Epithelial cell of esophagus (primary cell): ENCODE data around the gene SLCO2B1.

Source experiments
- DNase-seq: peaks from one replicate; pipeline ENCODE4 v3.0.0; 2010; ENCODE audit warnings: low read depth
- H3K4me3 ChIP-seq: 2 replicates; pipeline ENCODE4 v1.5.1; 2011; ENCODE audit warnings: mild to moderate bottlenecking, low read length, control low read depth
- TF ChIP-seq, protein P1 (sequence below): IDR thresholded peaks from 2 replicates; pipeline ENCODE4 v1.5.1; 2011; ENCODE audit warnings: low read depth, mild to moderate bottlenecking, low read length, control low read depth, inconsistent platforms; ENCODE audit not compliant: insufficient read depth; ENCODE audit errors: missing control alignments

The SLCO2B1 gene

DNA sequence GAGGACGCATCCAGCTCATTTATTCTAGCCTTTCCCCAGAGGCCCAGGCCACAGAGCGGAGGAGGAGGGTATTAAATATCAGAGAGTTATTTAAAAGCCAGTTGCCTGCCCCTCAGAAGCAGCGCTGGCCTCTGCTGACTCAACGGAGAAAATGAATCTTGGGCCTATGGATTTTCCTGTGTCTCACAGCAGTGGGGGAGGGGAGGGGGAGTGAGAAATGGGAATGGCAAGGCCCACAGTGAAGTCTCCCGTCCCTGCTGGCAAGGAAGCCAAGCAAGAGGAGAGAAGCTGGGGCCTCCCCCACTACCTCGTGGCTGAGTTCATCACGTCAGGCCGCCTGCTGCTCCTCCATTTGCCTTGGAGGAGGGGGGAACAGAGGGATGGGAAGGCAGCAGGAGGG, 85.2 kb downstream of the SLCO2B1 start:
- TF ChIP-seq, protein P1, sequence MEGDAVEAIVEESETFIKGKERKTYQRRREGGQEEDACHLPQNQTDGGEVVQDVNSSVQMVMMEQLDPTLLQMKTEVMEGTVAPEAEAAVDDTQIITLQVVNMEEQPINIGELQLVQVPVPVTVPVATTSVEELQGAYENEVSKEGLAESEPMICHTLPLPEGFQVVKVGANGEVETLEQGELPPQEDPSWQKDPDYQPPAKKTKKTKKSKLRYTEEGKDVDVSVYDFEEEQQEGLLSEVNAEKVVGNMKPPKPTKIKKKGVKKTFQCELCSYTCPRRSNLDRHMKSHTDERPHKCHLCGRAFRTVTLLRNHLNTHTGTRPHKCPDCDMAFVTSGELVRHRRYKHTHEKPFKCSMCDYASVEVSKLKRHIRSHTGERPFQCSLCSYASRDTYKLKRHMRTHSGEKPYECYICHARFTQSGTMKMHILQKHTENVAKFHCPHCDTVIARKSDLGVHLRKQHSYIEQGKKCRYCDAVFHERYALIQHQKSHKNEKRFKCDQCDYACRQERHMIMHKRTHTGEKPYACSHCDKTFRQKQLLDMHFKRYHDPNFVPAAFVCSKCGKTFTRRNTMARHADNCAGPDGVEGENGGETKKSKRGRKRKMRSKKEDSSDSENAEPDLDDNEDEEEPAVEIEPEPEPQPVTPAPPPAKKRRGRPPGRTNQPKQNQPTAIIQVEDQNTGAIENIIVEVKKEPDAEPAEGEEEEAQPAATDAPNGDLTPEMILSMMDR = no peak
- DNase-seq = no peak
- H3K4me3 ChIP-seq = no peak overlapping the region

DNA sequence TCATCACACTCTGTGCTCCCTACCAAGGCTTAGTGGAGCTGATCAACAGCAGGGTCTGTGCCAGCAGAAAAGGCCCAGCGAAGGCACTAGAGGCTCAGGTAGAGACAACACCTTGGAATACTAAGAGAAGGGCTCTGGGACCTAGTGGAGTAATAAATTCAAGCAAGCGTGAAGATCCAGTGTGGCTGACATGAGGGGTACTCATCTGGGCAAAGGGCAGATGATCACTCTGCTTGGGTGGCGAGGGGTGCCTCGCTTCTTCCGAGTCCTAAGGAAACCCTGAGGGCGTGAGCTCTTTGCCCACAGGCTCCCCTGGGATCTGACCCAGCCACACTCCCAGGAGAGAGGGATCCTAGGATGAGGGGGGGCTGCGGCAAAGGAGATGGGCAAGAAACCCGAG, 86.1 kb downstream of the SLCO2B1 start:
- TF ChIP-seq, protein P1 = no peak
- no peak for DNase-seq
- no peak overlapping the region for H3K4me3 ChIP-seq

DNA sequence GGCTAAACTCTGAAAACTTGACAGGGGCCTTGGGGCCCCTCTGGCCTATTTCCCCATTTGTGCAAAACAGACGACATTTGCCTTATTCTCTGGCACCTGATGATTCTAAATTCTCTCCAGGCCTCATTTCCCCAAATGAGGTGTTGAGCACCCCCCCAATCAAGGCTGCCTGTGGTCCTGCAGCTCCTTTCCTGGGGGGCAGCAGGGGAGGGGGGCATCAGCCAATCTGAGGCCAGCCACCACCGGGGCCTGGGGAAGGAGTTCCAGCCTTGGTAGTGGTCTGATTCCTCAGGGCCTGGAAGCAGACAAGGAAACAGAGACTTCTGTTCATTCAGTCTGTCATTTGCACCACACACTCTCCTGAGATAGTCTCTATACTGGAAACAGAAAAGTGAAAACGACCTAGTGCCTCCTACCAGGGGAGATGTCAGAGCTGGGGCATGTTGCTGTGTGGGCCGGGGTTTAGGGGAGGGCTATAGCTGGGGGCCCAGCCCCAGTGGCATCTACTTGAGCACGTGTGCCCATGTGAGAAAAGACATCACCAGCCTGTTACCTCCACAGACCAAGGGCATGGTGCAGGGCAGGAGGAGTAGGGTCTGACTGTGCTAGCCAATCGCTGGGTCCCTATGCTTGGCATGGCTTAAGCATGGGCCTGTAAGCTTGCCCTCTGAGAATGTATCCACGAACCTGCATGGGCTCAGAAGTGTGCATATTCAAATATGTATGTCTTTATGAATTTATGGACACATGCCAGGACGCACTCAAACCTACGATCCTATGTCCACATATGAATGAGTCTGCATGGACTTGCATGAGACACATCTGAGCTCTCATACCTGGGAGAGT, 87.9 kb downstream of the SLCO2B1 start:
- DNase-seq = no peak
- TF ChIP-seq, protein P1 = no peak
- no peak overlapping the region for H3K4me3 ChIP-seq

DNA sequence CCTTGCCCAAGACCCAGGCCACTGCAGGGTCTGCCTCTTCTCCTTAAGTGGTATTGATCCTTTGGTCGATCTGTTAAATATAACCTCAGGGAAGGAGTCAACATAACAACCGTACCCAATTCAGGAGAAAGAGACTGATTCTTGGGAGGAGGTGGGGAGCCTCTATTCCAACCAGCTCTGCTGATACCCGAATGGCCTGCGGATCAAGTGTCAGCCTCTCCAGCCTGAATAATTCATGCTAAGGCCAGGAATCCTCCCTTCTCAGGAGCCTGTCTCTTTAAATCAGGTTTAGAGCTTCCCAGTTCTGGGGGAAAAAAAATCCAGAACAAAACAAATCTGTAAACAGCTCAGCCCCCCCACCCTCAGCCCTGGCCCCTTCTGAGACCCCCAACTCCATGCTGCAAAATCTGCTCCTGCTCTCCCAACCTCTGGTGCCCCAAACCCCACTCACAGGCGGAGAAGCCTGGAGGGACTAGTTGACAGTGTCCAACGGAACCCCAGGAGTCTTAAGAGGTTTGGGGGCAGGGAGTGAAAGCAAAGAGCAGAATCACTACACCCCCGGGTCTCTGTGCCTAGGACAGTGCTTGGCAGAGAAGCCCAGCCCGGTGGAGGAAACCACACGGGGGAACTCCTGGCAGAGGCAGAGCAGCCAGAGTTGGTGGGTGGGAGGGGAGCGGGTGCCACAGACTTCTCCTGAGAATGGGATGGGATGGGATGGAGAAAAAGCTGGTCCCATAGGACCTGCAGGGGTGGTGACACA, 88.8 kb downstream of the SLCO2B1 start:
- no peak overlapping the region for H3K4me3 ChIP-seq
- TF ChIP-seq, protein P1 = no peak
- no peak for DNase-seq

DNA sequence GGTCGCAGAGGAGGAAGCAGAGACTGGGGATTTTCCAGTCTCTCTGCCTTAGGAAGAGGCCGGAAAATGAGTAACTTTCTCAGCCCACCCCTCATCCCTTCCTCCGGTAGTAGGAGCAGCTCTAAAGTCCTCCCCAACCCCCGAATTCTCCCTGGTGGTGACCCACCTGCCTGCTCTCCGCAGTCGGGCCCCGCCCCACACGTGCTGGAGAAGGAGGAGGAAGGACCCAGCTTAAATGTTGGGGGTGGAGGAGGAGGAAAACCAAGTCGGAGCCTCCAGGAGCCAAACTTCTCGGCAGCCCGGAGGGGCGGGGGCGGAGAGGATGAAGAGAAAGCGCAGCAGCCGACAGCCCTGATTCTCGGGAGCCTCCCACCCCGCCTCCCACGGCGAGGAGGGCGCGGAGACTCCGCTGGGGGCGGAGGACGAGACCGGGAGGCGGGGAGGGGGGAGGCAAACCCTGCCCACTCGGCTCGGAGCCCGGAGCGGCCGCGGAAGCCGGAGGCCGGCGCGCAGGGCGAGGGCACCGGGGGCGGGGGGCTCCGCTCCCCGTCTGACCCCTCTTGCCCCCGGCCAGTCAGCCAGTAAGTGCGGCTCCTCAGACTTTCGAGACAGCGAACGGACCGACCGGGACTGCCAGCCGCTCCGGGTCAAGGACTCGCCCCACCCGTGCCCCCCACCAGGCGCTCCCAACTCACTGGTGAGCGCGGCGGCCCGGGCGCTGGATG, 89.6 kb downstream of the SLCO2B1 start, which contains the start of gene TPBGL:
Gene TPBGL, plus strand, starts transcription at position 464 of the 725 bp plus-strand sequence. CDS start 276 bp downstream, outside the sequence.
- TF ChIP-seq, protein P1 = no peak
- DNase-seq = no peak
- H3K4me3 ChIP-seq = no peak within 1 kb of the TSS

DNA sequence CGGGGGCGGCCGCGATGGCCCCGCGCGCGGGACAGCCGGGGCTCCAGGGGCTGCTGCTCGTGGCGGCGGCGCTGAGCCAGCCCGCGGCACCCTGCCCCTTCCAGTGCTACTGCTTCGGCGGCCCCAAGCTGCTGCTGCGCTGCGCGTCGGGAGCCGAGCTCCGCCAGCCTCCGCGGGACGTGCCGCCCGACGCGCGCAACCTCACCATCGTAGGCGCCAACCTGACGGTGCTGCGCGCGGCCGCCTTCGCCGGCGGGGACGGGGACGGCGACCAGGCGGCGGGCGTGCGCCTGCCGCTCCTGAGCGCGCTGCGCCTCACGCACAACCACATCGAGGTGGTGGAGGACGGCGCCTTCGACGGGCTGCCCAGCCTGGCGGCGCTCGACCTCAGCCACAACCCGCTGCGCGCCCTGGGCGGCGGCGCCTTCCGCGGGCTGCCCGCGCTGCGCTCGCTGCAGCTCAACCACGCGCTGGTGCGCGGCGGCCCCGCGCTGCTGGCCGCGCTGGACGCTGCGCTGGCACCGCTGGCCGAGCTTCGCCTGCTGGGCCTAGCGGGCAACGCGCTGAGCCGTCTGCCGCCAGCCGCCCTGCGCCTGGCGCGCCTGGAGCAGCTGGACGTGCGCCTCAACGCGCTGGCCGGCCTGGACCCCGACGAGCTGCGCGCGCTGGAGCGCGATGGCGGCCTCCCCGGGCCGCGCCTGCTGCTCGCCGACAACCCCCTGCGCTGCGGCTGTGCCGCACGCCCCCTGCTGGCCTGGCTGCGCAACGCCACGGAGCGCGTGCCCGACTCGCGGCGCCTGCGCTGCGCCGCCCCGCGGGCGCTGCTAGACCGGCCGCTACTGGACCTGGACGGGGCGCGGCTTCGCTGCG, 90.4 kb downstream of the SLCO2B1 start:
- no peak overlapping the region for H3K4me3 ChIP-seq
- peak; percentile 83 for DNase-seq
- TF ChIP-seq, protein P1 = peak; percentile 46
